ENCODE measurements around the gene GLS2. TPM values are rescaled to one million over a fixed set of nuclear protein-coding genes. Genes with fewer than 3 reads are reported as not detected.
"Not testable (repeated sequence)": the region's sequence is repeated elsewhere in the genome, so short reads cannot be mapped to it uniquely, and the experiment has no call there.

The GLS2 gene
- total RNA-seq, 1 experiment from 2014 or later, result 14.7 TPM

GRCh38 chr12:56496704-56497103, 8.7 kb upstream of the GLS2 start:
- H3K4me1 Mint-ChIP-seq (ENCODE audit: low read depth, unreplicated experiment); H3K27ac Mint-ChIP-seq (ENCODE audit: unreplicated experiment); H3K27me3 Mint-ChIP-seq (ENCODE audit: insufficient read depth, unreplicated experiment); H3K27me3 ChIP-seq (replicated peaks; ENCODE audit: control insufficient read depth, insufficient read depth, low read length); H3K4me3 Mint-ChIP-seq (ENCODE audit: unreplicated experiment); POLR2A ChIA-PET; BruUV-seq (replicated peaks); H3K36me3 Mint-ChIP-seq (ENCODE audit: insufficient read depth, unreplicated experiment); H3K9me3 Mint-ChIP-seq (ENCODE audit: unreplicated experiment); H3K36me3 ChIP-seq (ENCODE audit: control insufficient read depth, insufficient read depth, low read length); H3K4me3 ChIP-seq (ENCODE audit: low read depth, low read length); H3K4me1 ChIP-seq; H3K9me3 ChIP-seq: not testable (repeated sequence)
- intact Hi-C loops (cut with micrococcal nuclease; ENCODE audit: unreplicated experiment), result loop anchor here (5.0 kb wide), 1 partner anchor 96 kb away; no protein-coding TSS in a partner anchor
- peak; percentile 49 to 60 for DNase-seq
- CTCF ChIA-PET, result interaction anchor here (0.8 kb wide), 1 partner anchor 140 kb away, joined by 3 read pairs; no protein-coding TSS in a partner anchor
- TF ChIP-seq, protein P1, sequence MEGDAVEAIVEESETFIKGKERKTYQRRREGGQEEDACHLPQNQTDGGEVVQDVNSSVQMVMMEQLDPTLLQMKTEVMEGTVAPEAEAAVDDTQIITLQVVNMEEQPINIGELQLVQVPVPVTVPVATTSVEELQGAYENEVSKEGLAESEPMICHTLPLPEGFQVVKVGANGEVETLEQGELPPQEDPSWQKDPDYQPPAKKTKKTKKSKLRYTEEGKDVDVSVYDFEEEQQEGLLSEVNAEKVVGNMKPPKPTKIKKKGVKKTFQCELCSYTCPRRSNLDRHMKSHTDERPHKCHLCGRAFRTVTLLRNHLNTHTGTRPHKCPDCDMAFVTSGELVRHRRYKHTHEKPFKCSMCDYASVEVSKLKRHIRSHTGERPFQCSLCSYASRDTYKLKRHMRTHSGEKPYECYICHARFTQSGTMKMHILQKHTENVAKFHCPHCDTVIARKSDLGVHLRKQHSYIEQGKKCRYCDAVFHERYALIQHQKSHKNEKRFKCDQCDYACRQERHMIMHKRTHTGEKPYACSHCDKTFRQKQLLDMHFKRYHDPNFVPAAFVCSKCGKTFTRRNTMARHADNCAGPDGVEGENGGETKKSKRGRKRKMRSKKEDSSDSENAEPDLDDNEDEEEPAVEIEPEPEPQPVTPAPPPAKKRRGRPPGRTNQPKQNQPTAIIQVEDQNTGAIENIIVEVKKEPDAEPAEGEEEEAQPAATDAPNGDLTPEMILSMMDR (IDR thresholded peaks at IDR 0.05; ENCODE audit: insufficient read depth in 1 of 2, low read depth in 1 of 2, low read length in 1 of 2, severe bottlenecking in 1 of 2, unreplicated experiment in 1 of 2), result peak in 1 of 2 experiments; percentile 16

GRCh38 chr12:56494481-56494880, 6.5 kb upstream of the GLS2 start:
- H3K27ac Mint-ChIP-seq (ENCODE audit: unreplicated experiment); H3K4me1 Mint-ChIP-seq (ENCODE audit: low read depth, unreplicated experiment); H3K27me3 ChIP-seq (replicated peaks; ENCODE audit: control insufficient read depth, insufficient read depth, low read length); H3K9me3 ChIP-seq; BruUV-seq (replicated peaks); H3K4me1 ChIP-seq; H3K4me3 ChIP-seq (ENCODE audit: low read depth, low read length); H3K9me3 Mint-ChIP-seq (ENCODE audit: unreplicated experiment); H3K4me3 Mint-ChIP-seq (ENCODE audit: unreplicated experiment); H3K27me3 Mint-ChIP-seq (ENCODE audit: insufficient read depth, unreplicated experiment); DNase-seq; H3K36me3 Mint-ChIP-seq (ENCODE audit: insufficient read depth, unreplicated experiment); H3K36me3 ChIP-seq (ENCODE audit: control insufficient read depth, insufficient read depth, low read length); intact Hi-C loops (cut with micrococcal nuclease; ENCODE audit: unreplicated experiment); POLR2A ChIA-PET: not testable (repeated sequence)
- CTCF ChIA-PET, result interaction anchor here (0.7 kb wide), 1 partner anchor 143 kb away, joined by 7 read pairs; no protein-coding TSS in a partner anchor

DNA sequence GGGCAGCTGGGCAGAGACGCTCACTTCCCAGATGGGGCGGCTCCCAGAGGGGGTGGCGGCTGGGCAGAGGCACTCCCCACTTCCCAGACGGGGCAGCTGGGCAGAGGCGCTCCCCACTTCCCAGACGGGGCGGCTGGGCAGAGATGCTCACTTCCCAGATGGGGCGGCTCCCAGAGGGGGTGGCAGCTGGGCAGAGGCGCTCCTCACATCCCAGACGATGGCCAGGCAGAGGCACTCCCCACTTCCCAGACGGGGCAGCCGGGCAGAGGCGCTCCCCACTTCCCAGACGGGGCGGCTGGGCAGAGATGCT, 6.1 kb upstream of the GLS2 start:
- H3K27me3 ChIP-seq (replicated peaks; ENCODE audit: control insufficient read depth, insufficient read depth, low read length); H3K27ac Mint-ChIP-seq (ENCODE audit: unreplicated experiment); H3K4me3 Mint-ChIP-seq (ENCODE audit: unreplicated experiment); H3K4me1 ChIP-seq; BruUV-seq (replicated peaks); H3K9me3 Mint-ChIP-seq (ENCODE audit: unreplicated experiment); H3K4me3 ChIP-seq (ENCODE audit: low read depth, low read length); DNase-seq; H3K4me1 Mint-ChIP-seq (ENCODE audit: low read depth, unreplicated experiment); intact Hi-C loops (cut with micrococcal nuclease; ENCODE audit: unreplicated experiment); H3K9me3 ChIP-seq; H3K27me3 Mint-ChIP-seq (ENCODE audit: insufficient read depth, unreplicated experiment); H3K36me3 Mint-ChIP-seq (ENCODE audit: insufficient read depth, unreplicated experiment); POLR2A ChIA-PET; H3K36me3 ChIP-seq (ENCODE audit: control insufficient read depth, insufficient read depth, low read length): not testable (repeated sequence)
- CTCF ChIA-PET, result interaction anchor here (0.7 kb wide), 1 partner anchor 143 kb away, joined by 7 read pairs; no protein-coding TSS in a partner anchor

GRCh38 chr12:56493409-56494105, 5.6 kb upstream of the GLS2 start:
- H3K9me3 Mint-ChIP-seq (ENCODE audit: unreplicated experiment); H3K4me1 ChIP-seq; intact Hi-C loops (cut with micrococcal nuclease; ENCODE audit: unreplicated experiment); H3K4me3 ChIP-seq (ENCODE audit: low read depth, low read length); H3K4me3 Mint-ChIP-seq (ENCODE audit: unreplicated experiment); H3K27ac Mint-ChIP-seq (ENCODE audit: unreplicated experiment); DNase-seq; H3K27me3 Mint-ChIP-seq (ENCODE audit: insufficient read depth, unreplicated experiment); H3K36me3 ChIP-seq (ENCODE audit: control insufficient read depth, insufficient read depth, low read length); POLR2A ChIA-PET; H3K36me3 Mint-ChIP-seq (ENCODE audit: insufficient read depth, unreplicated experiment); H3K4me1 Mint-ChIP-seq (ENCODE audit: low read depth, unreplicated experiment); H3K9me3 ChIP-seq; BruUV-seq (replicated peaks); H3K27me3 ChIP-seq (replicated peaks; ENCODE audit: control insufficient read depth, insufficient read depth, low read length): not testable (repeated sequence)
- CTCF ChIA-PET, result interaction anchor here (0.7 kb wide), 1 partner anchor 143 kb away, joined by 7 read pairs; no protein-coding TSS in a partner anchor
